ENCODE results near the gene CPHXL. TPM values are rescaled to one million over a fixed set of nuclear protein-coding genes. Genes with fewer than 3 reads are reported as not detected.

CPHXL gene
- total RNA-seq, 3 donors from 2014 or later = not detected

- H3K36me3 ChIP-seq = no peaks in the 10 kb centered on the region
- no peak overlapping the region for H3K4me3 ChIP-seq
- no peak for DNase-seq (ENCODE audit: low spot score in 2 of 2)
- intact Hi-C loops (cut with DNase I; ENCODE audit: low total_unique reads) = no loop called here
- H3K27ac ChIP-seq = no peak overlapping the region
- no peaks in the 10 kb centered on the region for H3K27me3 ChIP-seq
- no peaks in the 10 kb centered on the region for H3K4me1 ChIP-seq
- H3K9me3 ChIP-seq = no peaks in the 10 kb centered on the region
- TF ChIP-seq POLR2A (IDR thresholded peaks at IDR 0.05) (no peak), POLR2AphosphoS5 (IDR thresholded peaks at IDR 0.05) (no peak)
- TF ChIP-seq, protein P1, sequence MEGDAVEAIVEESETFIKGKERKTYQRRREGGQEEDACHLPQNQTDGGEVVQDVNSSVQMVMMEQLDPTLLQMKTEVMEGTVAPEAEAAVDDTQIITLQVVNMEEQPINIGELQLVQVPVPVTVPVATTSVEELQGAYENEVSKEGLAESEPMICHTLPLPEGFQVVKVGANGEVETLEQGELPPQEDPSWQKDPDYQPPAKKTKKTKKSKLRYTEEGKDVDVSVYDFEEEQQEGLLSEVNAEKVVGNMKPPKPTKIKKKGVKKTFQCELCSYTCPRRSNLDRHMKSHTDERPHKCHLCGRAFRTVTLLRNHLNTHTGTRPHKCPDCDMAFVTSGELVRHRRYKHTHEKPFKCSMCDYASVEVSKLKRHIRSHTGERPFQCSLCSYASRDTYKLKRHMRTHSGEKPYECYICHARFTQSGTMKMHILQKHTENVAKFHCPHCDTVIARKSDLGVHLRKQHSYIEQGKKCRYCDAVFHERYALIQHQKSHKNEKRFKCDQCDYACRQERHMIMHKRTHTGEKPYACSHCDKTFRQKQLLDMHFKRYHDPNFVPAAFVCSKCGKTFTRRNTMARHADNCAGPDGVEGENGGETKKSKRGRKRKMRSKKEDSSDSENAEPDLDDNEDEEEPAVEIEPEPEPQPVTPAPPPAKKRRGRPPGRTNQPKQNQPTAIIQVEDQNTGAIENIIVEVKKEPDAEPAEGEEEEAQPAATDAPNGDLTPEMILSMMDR (IDR thresholded peaks at IDR 0.05) = no peak
Observed at GRCh38 chr16:75687361-75687760, 38.9 kb downstream of the CPHXL start.

- no peak overlapping the region for H3K4me3 ChIP-seq
- TF ChIP-seq, protein P1 (IDR thresholded peaks at IDR 0.05) = no peak
- TF ChIP-seq POLR2A (IDR thresholded peaks at IDR 0.05) (no peak), POLR2AphosphoS5 (IDR thresholded peaks at IDR 0.05) (no peak)
- intact Hi-C loops (cut with DNase I; ENCODE audit: low total_unique reads) = no loop called here
- no peaks in the 10 kb centered on the region for H3K36me3 ChIP-seq
- H3K9me3 ChIP-seq = no peaks in the 10 kb centered on the region
- H3K27me3 ChIP-seq = no peaks in the 10 kb centered on the region
- H3K4me1 ChIP-seq = no peaks in the 10 kb centered on the region
- no peak overlapping the region for H3K27ac ChIP-seq
- DNase-seq (ENCODE audit: low spot score in 2 of 2) = no peak
Observed at GRCh38 chr16:75682308-75682707, 44.0 kb downstream of the CPHXL start.

DNA sequence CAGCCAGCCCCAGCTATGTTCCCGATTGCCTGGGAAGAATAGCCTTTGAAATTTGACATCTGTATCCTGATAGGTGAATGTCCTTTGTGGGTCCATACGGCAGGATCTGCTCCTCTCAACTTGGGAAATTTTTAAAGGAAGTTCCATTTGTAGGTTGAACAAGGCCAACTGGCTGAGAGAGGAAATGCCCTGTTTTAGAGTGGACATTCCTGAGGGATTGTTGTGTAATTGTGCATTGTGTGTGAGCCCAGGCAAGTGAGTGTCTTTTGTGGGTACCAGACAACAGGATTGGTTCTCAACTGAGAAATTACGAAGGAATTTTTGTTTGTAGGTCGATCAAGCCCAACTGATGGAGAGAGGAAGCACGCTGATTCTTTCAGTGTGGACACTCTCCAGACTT lies 46.9 kb downstream of the CPHXL start:
- no peak overlapping the region for H3K4me3 ChIP-seq
- no peak overlapping the region for H3K27ac ChIP-seq
- intact Hi-C loops (cut with DNase I; ENCODE audit: low total_unique reads) = no loop called here
- TF ChIP-seq, protein P1 (IDR thresholded peaks at IDR 0.05) = no peak
- TF ChIP-seq POLR2AphosphoS5 (IDR thresholded peaks at IDR 0.05) = no peak
- TF ChIP-seq POLR2A (IDR thresholded peaks at IDR 0.05) = no peak
- H3K36me3 ChIP-seq = no peaks in the 10 kb centered on the region
- no peaks in the 10 kb centered on the region for H3K27me3 ChIP-seq
- no peaks in the 10 kb centered on the region for H3K4me1 ChIP-seq
- H3K9me3 ChIP-seq = no peaks in the 10 kb centered on the region
- DNase-seq (ENCODE audit: low spot score in 2 of 2) = no peak

- TF ChIP-seq POLR2A (IDR thresholded peaks at IDR 0.05) (no peak), POLR2AphosphoS5 (IDR thresholded peaks at IDR 0.05) (no peak)
- TF ChIP-seq, protein P1 (IDR thresholded peaks at IDR 0.05) = no peak
- H3K36me3 ChIP-seq = no peaks in the 10 kb centered on the region
- intact Hi-C loops (cut with DNase I; ENCODE audit: low total_unique reads) = no loop called here
- H3K27ac ChIP-seq = no peak within 1 kb of the TSS
- no peaks in the 10 kb centered on the region for H3K9me3 ChIP-seq
- H3K27me3 ChIP-seq = no peaks in the 10 kb centered on the region
- no peak within 1 kb of the TSS for H3K4me3 ChIP-seq
- H3K4me1 ChIP-seq = no peaks in the 10 kb centered on the region
- DNase-seq (ENCODE audit: low spot score in 2 of 2) = no peak
Observed at GRCh38 chr16:75676909-75677308, 49.4 kb downstream of the CPHXL start, which contains the start of gene CPHXL2. Gene CPHXL2, minus strand, starts transcription at chr16:75677009. Its CDS starts 10 bp downstream, at chr16:75676999.

- H3K27ac ChIP-seq = no peak overlapping the region
- no peaks in the 10 kb centered on the region for H3K27me3 ChIP-seq
- TF ChIP-seq, protein P1 (IDR thresholded peaks at IDR 0.05) = no peak
- no peak for TF ChIP-seq POLR2AphosphoS5 (IDR thresholded peaks at IDR 0.05)
- TF ChIP-seq POLR2A (IDR thresholded peaks at IDR 0.05) = no peak
- DNase-seq (ENCODE audit: low spot score in 2 of 2) = no peak
- H3K36me3 ChIP-seq = no peaks in the 10 kb centered on the region
- no peaks in the 10 kb centered on the region for H3K9me3 ChIP-seq
- H3K4me3 ChIP-seq = no peak overlapping the region
- intact Hi-C loops (cut with DNase I; ENCODE audit: low total_unique reads) = no loop called here
- H3K4me1 ChIP-seq = no peaks in the 10 kb centered on the region
Observed at GRCh38 chr16:75667503-75667902, 58.8 kb downstream of the CPHXL start.

Other genes starting within 250 kb of the CPHXL start
- under 1 TPM in 2 of 3 donors, not detected in 1; under 0.01 to 0.44 TPM for gene CHST6, start 231.0 kb downstream of the CPHXL start, total RNA-seq
- gene CHST5, start 190.4 kb downstream of the CPHXL start, total RNA-seq = under 1 TPM in 2 of 3 donors, not detected in 1; 0.15 to 0.33 TPM
- gene TMEM231, start 170.2 kb downstream of the CPHXL start, total RNA-seq = 1 to 10 TPM; 6.6 to 9.8 (median 7.0) TPM
- 100 to 1,000 TPM in 2 of 3 donors, 10 to 100 TPM in 1; 95.2 to 128 (median 104) TPM for gene GABARAPL2, start 160.1 kb downstream of the CPHXL start, total RNA-seq
- gene ADAT1, start 103.2 kb downstream of the CPHXL start, total RNA-seq = 10 to 100 TPM; 30.1 to 74.9 (median 62.3) TPM
- 100 to 1,000 TPM; 107 to 135 (median 114) TPM for gene KARS1, start 78.8 kb downstream of the CPHXL start, total RNA-seq
- 10 to 100 TPM; 68.2 to 79.0 (median 76.0) TPM for gene TERF2IP, start 78.7 kb downstream of the CPHXL start, total RNA-seq
- not detected for gene CPHXL2, start 49.5 kb downstream of the CPHXL start, total RNA-seq
- not detected for gene DUXB, start 25.0 kb downstream of the CPHXL start, total RNA-seq

All from breast epithelium (tissue), 4 donors.